Measurements from ENCODE around the gene ZDHHC22. TPM values are rescaled to one million over a fixed set of nuclear protein-coding genes. Genes with fewer than 3 reads are reported as not detected.

ZDHHC22 gene
- polyA plus RNA-seq, 1 of the 3 experiments (the other 2 are of a cell fraction) = not detected

GRCh38 chr14:77084985-77085384 lies 56.6 kb downstream of the ZDHHC22 start:
- DNase-seq = no peak
- no peak overlapping the region for H3K4me2 ChIP-seq
- TF ChIP-seq SIN3A (IDR thresholded peaks at IDR 0.05; ENCODE audit: borderline replicate concordance, low read depth, low read length) = no peak
- TF ChIP-seq EZH2phosphoT487 (IDR thresholded peaks at IDR 0.05; ENCODE audit: borderline replicate concordance, low read depth) = no peak
- no peak for TF ChIP-seq IRF3 (IDR thresholded peaks at IDR 0.05; ENCODE audit: low read depth, low read length)
- no peak for TF ChIP-seq RAD21 (IDR thresholded peaks at IDR 0.05; ENCODE audit: low read length)
- TF ChIP-seq MAX (IDR thresholded peaks at IDR 0.05; ENCODE audit: low read depth) = no peak
- no peak for TF ChIP-seq FOXM1 (IDR thresholded peaks at IDR 0.05; ENCODE audit: low read depth)
- TF ChIP-seq CHD2 (IDR thresholded peaks at IDR 0.05; ENCODE audit: low read length, partially characterized antibody) = no peak
- TF ChIP-seq RFX5 (IDR thresholded peaks at IDR 0.05; ENCODE audit: low read length) = no peak
- no peak for TF ChIP-seq FOXJ3 (CRISPR knock-in tag; IDR thresholded peaks at IDR 0.05)
- TF ChIP-seq SMC3 (IDR thresholded peaks at IDR 0.05; ENCODE audit: low read depth, low read length) = no peak
- TF ChIP-seq TCF12 (IDR thresholded peaks at IDR 0.05) = no peak
- TF ChIP-seq NRF1 (IDR thresholded peaks at IDR 0.05; ENCODE audit: low read depth, low read length) = no peak
- no peak for TF ChIP-seq USF2 (IDR thresholded peaks at IDR 0.05; ENCODE audit: borderline replicate concordance, low read depth, low read length)
- TF ChIP-seq FOSL2 (IDR thresholded peaks at IDR 0.05; ENCODE audit: borderline replicate concordance, low read depth) = no peak
- no peak for TF ChIP-seq YY1 (IDR thresholded peaks at IDR 0.05; ENCODE audit: low read depth)
- no peak for TF ChIP-seq RCOR1 (IDR thresholded peaks at IDR 0.05; ENCODE audit: low read length)
- no peak for TF ChIP-seq MEF2A (IDR thresholded peaks at IDR 0.05; ENCODE audit: borderline replicate concordance, low read depth)
- TF ChIP-seq CTCF (IDR thresholded peaks at IDR 0.05) = no peak
- TF ChIP-seq ZBTB33 (IDR thresholded peaks at IDR 0.05; ENCODE audit: borderline replicate concordance, low read depth) = no peak
- no peaks in the 10 kb centered on the region for H3K79me2 ChIP-seq (ENCODE audit: insufficient read depth)
- CTCF ChIA-PET = interaction anchor here (1.3 to 17.4 kb wide), 7 partner anchors 10 to 214 kb away, joined by 4 to 309 read pairs (median 8); no protein-coding TSS in a partner anchor
- no peak overlapping the region for H3K4me3 ChIP-seq (ENCODE audit: low read depth in 2 of 2, low read length in 1 of 2)
- H3F3A ChIP-seq (replicated peaks; ENCODE audit: insufficient read depth) = no peaks in the 10 kb centered on the region
- no peak overlapping the region for H3K27ac ChIP-seq (ENCODE audit: low read depth in 2 of 2, low read length in 1 of 2)
- peaks cover 0 to 5% of the 10 kb centered on the region in 2 experiments; a peak in 2 of 4 replicates for H3K4me1 ChIP-seq (ENCODE audit: control insufficient read depth in 1 of 2, insufficient read depth in 2 of 2, low read depth in 1 of 2, low read length in 1 of 2)
- WGBS (ENCODE audit: low lambda C conversion rate) = 83% methylated on average over 5 of the region's 5 CpGs
- H3K27me3 ChIP-seq (ENCODE audit: insufficient read depth) = no peaks in the 10 kb centered on the region; the same call in 1 of the 2 replicates
- H4K20me1 ChIP-seq (ENCODE audit: insufficient read depth) = no peaks in the 10 kb centered on the region
- no peak overlapping the region for H2AFZ ChIP-seq (ENCODE audit: low read depth)
- H3K9me3 ChIP-seq = 0 out of 2 replicates have a peak, but pooled peaks cover under 1% of the 10 kb centered on the region
- POLR2A ChIA-PET = no interaction called here
- no peaks in the 10 kb centered on the region for H3K36me3 ChIP-seq (replicated peaks in 1 of 2; ENCODE audit: control insufficient read depth in 1 of 2, insufficient read depth in 2 of 2, low read length in 1 of 2)
- H3K9me2 ChIP-seq = no peaks in the 10 kb centered on the region
- no peak overlapping the region for H3K9ac ChIP-seq

All from SK-N-SH (cell line).